ENCODE results near the gene WDR89.

DNA sequence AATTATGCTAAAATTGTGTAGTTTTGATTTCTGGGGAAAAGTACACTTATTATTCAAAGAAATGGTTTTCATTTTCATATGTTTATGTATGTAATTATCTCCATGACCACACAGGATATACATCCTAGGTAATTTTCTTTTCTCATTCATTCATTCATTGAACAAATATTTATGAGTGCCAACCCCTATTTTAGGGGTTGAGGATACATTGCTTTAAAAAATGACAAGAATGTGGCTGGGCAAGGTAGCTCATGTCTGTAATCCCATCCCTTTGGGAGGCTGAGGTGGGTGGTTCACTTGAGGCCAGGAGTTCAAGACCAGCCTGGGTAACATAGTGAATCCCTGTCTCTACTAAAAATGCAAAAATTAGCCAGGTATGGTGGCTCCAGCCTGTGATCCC is 45.3 kb upstream of the WDR89 start:
- TF ChIP-seq EZH2phosphoT487 (IDR thresholded peaks at IDR 0.05; ENCODE audit: low read depth): no peak
- TF ChIP-seq, protein P1, sequence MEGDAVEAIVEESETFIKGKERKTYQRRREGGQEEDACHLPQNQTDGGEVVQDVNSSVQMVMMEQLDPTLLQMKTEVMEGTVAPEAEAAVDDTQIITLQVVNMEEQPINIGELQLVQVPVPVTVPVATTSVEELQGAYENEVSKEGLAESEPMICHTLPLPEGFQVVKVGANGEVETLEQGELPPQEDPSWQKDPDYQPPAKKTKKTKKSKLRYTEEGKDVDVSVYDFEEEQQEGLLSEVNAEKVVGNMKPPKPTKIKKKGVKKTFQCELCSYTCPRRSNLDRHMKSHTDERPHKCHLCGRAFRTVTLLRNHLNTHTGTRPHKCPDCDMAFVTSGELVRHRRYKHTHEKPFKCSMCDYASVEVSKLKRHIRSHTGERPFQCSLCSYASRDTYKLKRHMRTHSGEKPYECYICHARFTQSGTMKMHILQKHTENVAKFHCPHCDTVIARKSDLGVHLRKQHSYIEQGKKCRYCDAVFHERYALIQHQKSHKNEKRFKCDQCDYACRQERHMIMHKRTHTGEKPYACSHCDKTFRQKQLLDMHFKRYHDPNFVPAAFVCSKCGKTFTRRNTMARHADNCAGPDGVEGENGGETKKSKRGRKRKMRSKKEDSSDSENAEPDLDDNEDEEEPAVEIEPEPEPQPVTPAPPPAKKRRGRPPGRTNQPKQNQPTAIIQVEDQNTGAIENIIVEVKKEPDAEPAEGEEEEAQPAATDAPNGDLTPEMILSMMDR (IDR thresholded peaks at IDR 0.05; ENCODE audit: low read depth, low read length): no peak

Data from OCI-LY3 (cell line).